Dedifferentiated amniotic fluid mesenchymal stem cell (primary cell): Measurements from ENCODE around the gene ADGRD2.

ENCODE experiments used
- DNase-seq: peaks from one replicate; pipeline ENCODE4 v3.0.0-alpha.2; 2016; ENCODE audit errors: extremely low spot score

Gene ADGRD2

DNA sequence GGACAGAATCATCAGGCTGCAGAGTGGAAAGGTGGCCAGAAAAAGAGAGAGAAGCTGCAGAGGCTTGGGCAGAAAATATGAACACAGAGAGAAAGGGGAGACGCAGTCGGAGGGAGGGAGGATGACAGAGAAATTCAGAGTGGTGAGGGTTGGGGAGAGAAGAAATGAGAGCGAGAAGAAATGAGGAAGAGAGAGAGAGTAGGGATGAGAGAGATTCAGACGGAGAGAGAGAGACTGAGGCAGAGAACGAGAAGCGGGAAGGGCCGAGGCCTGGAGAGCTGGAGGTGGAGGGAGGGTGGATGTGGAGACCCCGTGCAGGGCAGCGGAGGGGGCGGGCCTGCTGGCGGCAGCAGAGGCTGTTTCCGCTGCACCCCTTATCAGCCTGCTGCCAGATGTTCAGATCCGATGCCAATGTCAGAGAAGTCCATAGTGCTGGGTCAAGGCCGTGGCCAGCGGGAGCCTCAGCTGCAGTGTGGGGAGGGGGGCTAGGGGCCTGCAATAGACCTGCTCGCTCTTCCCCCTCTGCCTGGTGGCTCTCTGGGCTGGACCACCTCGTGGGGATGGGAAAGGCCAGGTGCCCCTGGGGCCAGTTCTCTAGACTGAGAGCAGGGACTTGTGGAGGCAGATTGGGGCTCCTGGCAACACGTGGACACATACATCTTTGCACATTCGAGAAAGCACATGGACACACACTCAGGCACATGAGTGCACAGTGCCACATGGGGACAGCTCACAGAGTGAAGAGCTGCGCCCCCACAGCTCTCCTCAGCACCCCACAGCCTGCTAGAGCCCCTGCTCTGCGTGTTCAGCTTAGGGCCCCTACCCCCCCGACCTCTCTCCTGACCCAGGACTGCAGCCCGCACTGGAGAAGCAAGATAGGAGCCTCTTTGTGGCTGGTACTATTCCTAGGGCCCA is 61.9 kb downstream of the ADGRD2 start:
- DNase-seq = no peak

DNA sequence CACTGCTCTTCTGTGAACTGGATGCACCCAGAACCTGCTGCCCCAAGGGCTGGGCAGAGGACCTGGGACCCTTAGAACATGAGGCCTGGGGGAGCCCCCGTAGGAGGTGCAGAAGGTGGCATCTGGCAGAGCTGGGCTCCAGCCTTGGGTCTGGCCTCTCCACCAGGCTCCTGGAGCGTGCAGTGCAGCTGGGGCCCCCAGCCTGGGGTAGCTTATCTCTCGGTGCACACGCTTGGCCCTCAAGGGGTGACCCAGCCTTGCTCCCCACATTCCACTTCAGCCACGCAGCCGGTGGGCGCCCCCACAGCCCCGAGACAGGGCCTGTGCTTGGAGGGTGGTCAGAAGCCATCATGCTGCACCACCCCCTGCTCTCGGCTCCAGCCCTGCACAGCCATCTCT is 62.6 kb downstream of the ADGRD2 start:
- no peak for DNase-seq

DNA sequence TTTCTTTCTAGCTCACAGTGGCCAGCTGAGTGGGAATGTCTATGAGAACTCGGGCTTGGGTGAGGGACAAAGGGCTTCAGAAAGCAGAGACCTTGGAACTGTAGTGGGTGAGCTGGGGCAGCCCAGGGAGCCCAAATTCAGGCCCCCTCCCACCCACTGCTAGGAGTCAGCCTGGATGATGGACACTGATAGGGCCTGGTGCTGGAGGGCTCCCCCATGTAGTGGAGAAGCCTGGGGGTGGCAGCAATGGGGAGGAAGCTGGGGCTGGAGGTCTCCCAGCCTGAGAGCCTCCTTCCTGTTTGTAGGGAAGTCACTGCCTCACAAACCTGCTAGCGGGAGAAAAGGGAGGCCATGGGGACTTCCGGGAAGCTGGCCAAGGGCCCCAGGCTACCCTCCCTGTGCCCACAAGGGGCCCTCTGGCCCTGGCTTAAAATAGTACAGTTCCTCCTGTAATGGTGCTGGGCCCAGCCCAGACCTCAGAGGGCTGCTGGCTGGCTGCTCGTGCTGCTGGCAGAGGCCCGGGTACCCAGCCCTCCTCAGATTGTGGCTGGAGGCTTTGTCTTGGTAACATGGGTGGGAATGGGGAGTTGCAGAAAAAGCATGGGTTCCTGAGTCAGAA is 63.2 kb downstream of the ADGRD2 start:
- DNase-seq = no peak

DNA sequence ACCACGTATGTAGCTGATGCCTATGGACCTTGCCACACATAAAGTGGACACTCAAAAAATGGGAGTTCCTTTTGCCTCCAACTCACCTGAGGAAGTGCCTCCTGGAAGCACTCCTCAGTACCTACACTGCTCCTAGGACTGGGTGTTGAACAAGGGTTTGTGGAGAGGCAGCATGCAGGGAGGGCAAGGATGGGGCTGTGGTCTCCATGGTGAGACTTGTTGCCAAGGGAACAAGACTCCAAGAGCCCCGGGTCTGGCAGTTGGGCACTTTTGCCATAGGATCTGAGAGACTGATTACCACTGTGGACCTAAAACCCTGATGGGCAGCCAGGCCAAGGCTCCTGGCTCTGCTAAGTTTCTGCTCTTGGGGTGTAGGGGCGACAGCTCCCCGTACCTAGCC is 63.9 kb downstream of the ADGRD2 start:
- no peak for DNase-seq

DNA sequence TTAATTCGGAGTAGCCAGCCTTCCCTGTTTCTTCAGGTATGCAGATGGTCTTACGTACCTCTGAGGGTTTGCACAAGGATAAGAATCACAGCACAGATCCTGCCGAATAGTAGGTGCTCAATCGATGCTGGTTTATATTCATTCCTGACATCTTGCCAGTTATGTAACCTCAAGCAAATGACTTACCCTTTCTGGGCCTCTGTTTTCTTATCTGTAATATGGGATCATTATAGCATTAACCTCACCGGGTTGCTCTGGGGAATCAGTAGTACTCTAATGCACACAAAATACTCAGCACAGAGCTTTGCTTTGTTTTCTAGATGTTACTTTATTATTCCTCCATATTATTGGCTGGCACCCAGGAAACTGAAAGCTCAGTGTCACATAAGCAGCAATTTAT is 64.6 kb downstream of the ADGRD2 start:
- DNase-seq = no peak

DNA sequence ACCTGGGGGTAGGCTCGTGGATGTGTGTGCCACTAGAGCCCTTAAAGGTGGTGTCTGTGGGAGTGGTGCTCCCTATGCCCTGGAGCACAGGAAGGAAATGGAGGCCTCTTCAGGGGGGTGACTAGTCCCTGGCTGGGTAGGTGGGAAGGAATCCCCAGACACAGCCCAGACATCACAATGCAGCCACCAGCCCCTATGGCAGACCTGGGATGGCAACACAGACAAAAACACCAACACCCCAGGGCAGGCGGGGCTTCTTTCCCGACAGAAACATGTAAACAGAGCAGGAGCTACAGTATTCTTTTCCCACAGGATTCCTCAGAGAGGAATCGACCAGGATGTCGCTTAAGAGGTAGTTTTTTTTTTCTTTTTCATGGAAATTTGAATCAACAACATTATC is 67.3 kb downstream of the ADGRD2 start:
- DNase-seq = no peak

DNA sequence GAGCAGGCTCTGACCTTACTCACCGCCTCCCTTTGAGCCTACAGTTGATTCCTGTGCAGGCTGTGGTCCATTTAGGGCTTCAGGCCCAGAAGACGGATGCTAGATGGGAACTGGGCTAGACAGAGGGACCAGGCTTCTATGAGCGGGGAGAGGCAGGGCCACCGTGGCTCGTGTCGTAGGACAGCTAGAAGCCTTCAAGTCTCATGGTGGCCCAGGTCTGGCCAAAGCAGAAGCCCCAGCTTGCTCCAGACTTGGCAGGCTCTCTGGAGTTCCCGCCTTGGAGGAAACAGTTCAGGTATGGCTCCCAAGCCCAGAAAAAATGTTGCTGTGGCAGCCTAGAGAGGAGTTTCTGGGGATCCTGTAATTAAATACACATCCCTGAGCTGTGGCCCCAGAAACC is 67.9 kb downstream of the ADGRD2 start:
- no peak for DNase-seq

DNA sequence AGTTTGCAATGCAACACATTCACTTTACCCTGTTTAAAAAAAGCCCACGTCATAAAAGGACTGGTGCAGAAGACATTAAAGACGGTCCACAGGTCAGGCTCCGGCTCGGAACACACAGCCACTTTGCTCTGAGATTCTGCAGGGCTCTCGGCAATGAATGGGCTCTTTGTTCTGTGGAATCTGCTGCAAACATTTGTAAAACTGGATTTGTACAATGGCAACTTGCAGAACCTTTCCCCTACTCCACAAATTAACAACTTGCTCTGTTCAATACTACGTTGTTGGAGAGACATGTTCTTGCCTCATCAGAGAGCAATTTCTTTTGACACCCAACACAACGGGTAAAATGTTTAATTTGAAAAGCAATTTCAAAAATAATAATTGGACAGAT is 70.0 kb downstream of the ADGRD2 start:
- DNase-seq = no peak

DNA sequence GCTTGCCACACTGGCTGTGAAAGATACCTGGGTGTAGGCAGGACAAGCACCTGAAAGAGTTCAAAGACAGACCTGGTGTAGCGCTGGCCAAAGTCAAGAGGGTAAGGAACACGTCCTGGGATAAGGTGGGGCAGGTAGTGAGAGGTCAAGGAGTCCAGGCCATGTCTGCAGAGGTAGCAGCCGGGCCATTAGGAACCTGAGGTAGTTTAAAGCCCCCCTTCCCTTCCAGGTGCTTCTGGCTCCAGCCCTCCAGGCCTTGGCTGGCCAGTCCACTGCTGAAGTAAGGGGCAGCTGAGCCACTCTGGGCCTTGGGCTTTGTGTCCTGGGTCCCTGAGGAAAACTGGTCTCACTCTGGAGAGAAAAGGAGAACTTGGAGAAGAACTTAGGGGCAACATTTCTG is 70.9 kb downstream of the ADGRD2 start:
- DNase-seq = no peak

DNA sequence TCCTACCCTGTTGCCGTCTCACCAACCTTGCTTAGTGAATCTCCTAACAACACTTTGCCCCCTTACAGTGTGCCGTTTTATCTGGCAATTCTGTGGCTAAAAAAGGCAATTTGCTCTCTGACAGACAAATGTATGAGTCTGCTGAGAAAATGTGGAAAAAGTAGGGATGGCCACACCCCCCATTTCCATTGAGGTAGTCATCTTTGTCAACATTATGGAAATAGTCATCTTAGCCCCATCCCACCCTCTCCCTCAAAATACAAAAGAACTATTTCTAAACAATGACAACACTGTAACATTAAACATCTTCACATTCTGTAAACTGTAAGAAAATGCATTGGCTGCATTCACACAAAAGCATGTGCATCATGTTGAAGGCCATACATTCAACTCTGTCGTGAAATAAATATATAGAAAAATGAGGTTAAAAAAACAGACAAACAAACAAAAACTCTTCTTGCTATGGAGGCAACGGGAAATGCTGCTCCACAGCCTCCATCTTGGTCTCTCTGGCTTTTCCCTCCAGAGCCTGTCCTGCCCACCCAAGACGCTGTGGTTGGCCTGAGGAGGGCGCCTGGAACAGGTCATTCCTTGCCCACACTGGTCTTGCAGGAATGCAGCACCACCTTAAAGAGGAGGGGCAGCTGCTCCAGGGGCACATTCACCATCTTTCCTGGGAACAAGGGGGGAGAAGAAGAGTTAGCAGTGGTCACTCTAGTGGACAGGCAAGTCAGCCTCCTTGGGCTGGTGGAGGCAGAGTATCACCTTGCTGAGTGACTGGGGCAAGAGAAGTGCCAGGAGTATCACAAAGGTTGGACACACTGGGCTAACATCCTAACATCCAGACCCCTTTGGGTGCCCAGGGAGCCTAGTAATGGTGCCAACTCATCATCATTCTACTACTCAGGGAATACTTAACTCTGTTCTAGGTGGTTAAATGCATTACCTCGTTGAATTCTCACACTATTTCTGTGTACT is 72.2 kb downstream of the ADGRD2 start:
- no peak for DNase-seq

DNA sequence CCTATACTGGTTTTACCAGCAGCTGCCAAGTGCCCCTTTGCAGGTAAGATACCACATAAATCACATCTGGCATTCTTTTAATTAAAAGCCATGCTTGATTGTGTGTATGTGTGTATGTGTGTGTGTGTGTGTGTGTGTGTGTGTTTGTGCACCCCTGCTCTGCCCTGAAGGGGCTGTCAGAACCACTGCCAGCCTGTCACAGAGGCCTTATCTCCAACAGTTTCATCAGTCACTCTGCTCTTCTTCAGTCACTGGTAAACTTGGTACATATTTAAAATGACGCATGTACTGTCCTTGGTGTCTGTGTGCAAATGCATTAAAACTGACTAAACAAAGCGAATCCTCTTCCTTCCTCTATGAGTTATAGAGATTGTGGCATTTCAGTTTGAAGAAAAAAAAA is 75.9 kb downstream of the ADGRD2 start:
- DNase-seq = no peak

DNA sequence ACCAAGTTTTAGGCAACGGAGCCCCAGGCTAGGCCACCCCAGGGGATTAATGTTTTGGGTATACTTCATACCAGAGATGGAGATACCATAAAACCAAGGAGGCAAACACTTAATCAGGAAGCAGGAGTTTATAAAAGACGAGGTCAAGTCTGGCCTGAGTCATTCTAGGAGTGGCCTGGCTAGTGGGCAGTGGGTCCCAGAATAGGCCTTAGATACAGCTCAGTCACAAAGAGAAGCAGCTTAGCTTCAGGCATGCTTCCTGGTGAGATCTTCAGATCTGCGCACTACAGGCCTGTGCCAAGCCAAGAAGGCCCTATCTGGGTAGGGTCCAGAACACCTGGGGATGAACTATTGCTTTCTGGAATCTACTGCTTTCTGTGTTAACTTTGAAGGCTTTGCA is 77.5 kb downstream of the ADGRD2 start:
- DNase-seq = no peak
